Upper lobe of left lung (tissue), 6 donors: Measurements from ENCODE around the gene TMEM132E. TPM values are rescaled to one million over a fixed set of nuclear protein-coding genes. Genes with fewer than 3 reads are reported as not detected.
A peak's percentile ranks its signal among the peaks of the same experiment; 100 is the strongest.

Experiments used
- ATAC-seq, 2 donors: fragments of 200-7000 bp; cut with Tn5 transposase; one replicate each; pipeline ENCODE4 v1.9.1; 2022; ENCODE audit warnings: mild to moderate bottlenecking in 2 of 2, moderate library complexity in 2 of 2; ENCODE audit not compliant: low FRiP score in 2 of 2
- DNase-seq, 2 donors: peaks; one replicate each; pipeline ENCODE4 v3.0.0-alpha.2; 2019 to 2020
- H3K27ac ChIP-seq, 4 donors: fragments of 200-600 bp; sonication (generic); one replicate each; pipeline ENCODE4 v1.5.1; 2016 to 2019
- H3K27me3 ChIP-seq, 4 donors: fragments of 200-600 bp; sonication (generic); one replicate each; pipeline ENCODE4 v1.5.1; 2017 to 2019
- H3K36me3 ChIP-seq, 4 donors: fragments of 200-600 bp; sonication (generic); one replicate each; pipeline ENCODE4 v1.5.1; 2016 to 2019
- H3K4me1 ChIP-seq, 4 donors: fragments of 200-600 bp; sonication (generic); one replicate each; pipeline ENCODE4 v1.5.1; 2018 to 2019
- H3K4me3 ChIP-seq, 4 donors: fragments of 200-600 bp; sonication (generic); one replicate each; pipeline ENCODE4 v1.5.1; 2017 to 2019; ENCODE audit warnings: mild to moderate bottlenecking in 2 of 4, moderate library complexity in 1 of 4
- H3K9me3 ChIP-seq, 4 donors: fragments of 200-600 bp; sonication (generic); one replicate each; pipeline ENCODE4 v1.5.1; 2018 to 2019
- CTCF ChIP-seq, 6 experiments: fragments of 450-650 bp in 4 of 6; fragments of 200-600 bp in 2 of 6; sonication (generic) in 2 of 6; IDR thresholded peaks; one replicate each; pipeline ENCODE4 v1.5.1; 2016 to 2019; ENCODE audit warnings: antibody characterized with exemption in 6 of 6
- EP300 ChIP-seq, 4 donors: sonication (generic); formaldehyde crosslinking; IDR thresholded peaks; one replicate each; pipeline ENCODE4 v1.5.1; 2017; ENCODE audit warnings: antibody characterized with exemption in 4 of 4, control low read depth in 2 of 4
- POLR2A ChIP-seq, 4 donors: fragments of 450-650 bp; IDR thresholded peaks; one replicate each; pipeline ENCODE4 v1.5.1; 2016 to 2017; ENCODE audit warnings: antibody characterized with exemption in 4 of 4, mild to moderate bottlenecking in 2 of 4
- POLR2AphosphoS5 ChIP-seq, 2 donors: sonication (generic); formaldehyde crosslinking; IDR thresholded peaks; one replicate each; pipeline ENCODE4 v1.5.1; 2017; ENCODE audit warnings: antibody characterized with exemption in 2 of 2
- WGBS, 2 donors: methylation state at CpG; one replicate each; pipeline ENCODE4 v1.1.5; 2017 to 2018; 5-methylcytosine and 5-hydroxymethylcytosine counted together
- total RNA-seq, 6 donors: library from RNA; depleted of rRNA in 4 of 6; stranded (reverse); fragments of >200 nt in 4 of 6; gene quantifications; one replicate each; pipeline versions ENCODE4 v1.1.0 to v1.2.1, GENCODE V29; 2016 to 2021
- donor health status: DM: no; HTN: no; CAD: no; lungs with moderate emphysema.
- donor health status: DM: no; HTN: yes; CAD: no; lungs with severe emphysema.

TMEM132E gene
- total RNA-seq, 6 donors from 2014 or later, result 0.06 to 0.17 TPM; not detected in 4

DNA sequence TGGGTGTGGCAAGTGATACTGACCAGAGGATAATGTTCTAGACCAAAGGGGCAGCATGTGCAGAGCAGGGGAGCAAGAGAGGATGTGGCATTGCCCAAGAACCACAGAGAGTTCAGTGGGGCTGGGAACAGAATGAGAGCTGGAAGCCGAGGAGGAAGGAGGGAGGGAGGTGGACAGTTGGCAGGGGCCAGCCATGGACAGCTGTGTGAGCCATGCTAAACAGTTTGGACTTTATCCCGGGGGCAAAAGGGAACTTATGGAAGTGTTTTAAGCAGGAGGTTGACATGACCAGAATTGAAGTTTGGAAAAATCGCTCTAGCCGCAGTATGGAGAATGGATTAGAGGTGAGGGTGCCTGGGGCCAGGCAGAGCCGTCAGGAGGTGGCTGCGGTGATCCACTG, 29.4 kb upstream of the TMEM132E start:
- Histone ChIP-seq H3K36me3 (no peaks in the 10 kb centered on the region), H3K9me3 (no peaks in the 10 kb centered on the region), H3K27ac (no peak overlapping the region), H3K4me3 (no peak overlapping the region), H3K4me1 (no peaks in the 10 kb centered on the region), H3K27me3 (no peaks in the 10 kb centered on the region)
- WGBS, 2 donors, result 56 to 76% methylated on average over 6 of the region's 6 CpGs
- no peak for TF ChIP-seq EP300 (IDR thresholded peaks at IDR 0.05)
- no peak for TF ChIP-seq POLR2AphosphoS5 (IDR thresholded peaks at IDR 0.05)
- TF ChIP-seq CTCF (IDR thresholded peaks at IDR 0.05), result no peak
- TF ChIP-seq POLR2A (IDR thresholded peaks at IDR 0.05), result no peak
- DNase-seq (no peak), ATAC-seq (no peak)

GRCh38 chr17:34553907-34554306, 25.5 kb upstream of the TMEM132E start:
- ATAC-seq, result no peak
- WGBS, 2 donors, result 56 to 64% methylated on average over 4 of the region's 4 CpGs

DNA sequence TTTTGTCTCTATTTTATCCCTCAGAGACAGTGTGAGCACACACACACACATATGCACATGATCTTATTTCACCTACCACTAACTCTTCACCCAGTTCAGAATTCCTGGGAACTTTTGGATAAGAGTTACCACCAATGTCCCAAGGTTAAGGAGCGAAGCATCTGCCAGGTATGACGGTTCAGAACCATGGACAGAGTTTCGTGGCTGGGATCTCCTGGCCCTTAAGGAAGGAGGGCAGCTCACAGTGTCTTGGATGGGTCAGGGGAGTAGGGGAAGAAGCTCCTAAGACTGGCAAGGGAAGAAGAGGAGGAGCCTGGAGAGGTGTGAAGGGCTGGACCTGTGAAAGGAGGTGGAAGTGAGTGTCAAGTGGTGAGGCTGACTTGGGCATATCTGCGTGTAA, 23.0 kb upstream of the TMEM132E start:
- 16 to 22% methylated on average over 4 of the region's 4 CpGs for WGBS, 2 donors
- no peaks in the 10 kb centered on the region for H3K4me1 ChIP-seq
- DNase-seq (no peak), ATAC-seq (peak in 1 of 2 donors; percentile 37)
- no peaks in the 10 kb centered on the region for H3K36me3 ChIP-seq
- H3K27me3 ChIP-seq, result no peaks in the 10 kb centered on the region
- H3K9me3 ChIP-seq, result no peaks in the 10 kb centered on the region
- TF ChIP-seq EP300 (IDR thresholded peaks at IDR 0.05), result no peak
- no peak for TF ChIP-seq POLR2AphosphoS5 (IDR thresholded peaks at IDR 0.05)
- TF ChIP-seq POLR2A (IDR thresholded peaks at IDR 0.05), result no peak
- TF ChIP-seq CTCF (IDR thresholded peaks at IDR 0.05), result no peak
- no peak overlapping the region for H3K27ac ChIP-seq
- H3K4me3 ChIP-seq, result no peak overlapping the region

More at GRCh38 chr17:34553907-34554306, 25.5 kb upstream of the TMEM132E start:
- Histone ChIP-seq H3K27ac (no peak overlapping the region), H3K4me1 (no peaks in the 10 kb centered on the region), H3K27me3 (no peaks in the 10 kb centered on the region), H3K36me3 (no peaks in the 10 kb centered on the region), H3K9me3 (no peaks in the 10 kb centered on the region), H3K4me3 (no peak overlapping the region)
- no peak for DNase-seq
- no peak for TF ChIP-seq POLR2AphosphoS5 (IDR thresholded peaks at IDR 0.05)
- no peak for TF ChIP-seq EP300 (IDR thresholded peaks at IDR 0.05)
- no peak for TF ChIP-seq CTCF (IDR thresholded peaks at IDR 0.05)
- no peak for TF ChIP-seq POLR2A (IDR thresholded peaks at IDR 0.05)

GRCh38 chr17:34556931-34557330, 22.5 kb upstream of the TMEM132E start:
- H3K27me3 ChIP-seq, result no peaks in the 10 kb centered on the region
- no peak for DNase-seq
- no peak for ATAC-seq
- 67 to 81% methylated on average over 1 to 2 of the region's 2 CpGs for WGBS, 2 donors
- H3K9me3 ChIP-seq, result no peaks in the 10 kb centered on the region
- no peaks in the 10 kb centered on the region for H3K4me1 ChIP-seq
- TF ChIP-seq EP300 (IDR thresholded peaks at IDR 0.05) (no peak), POLR2A (IDR thresholded peaks at IDR 0.05) (no peak), POLR2AphosphoS5 (IDR thresholded peaks at IDR 0.05) (no peak), CTCF (IDR thresholded peaks at IDR 0.05) (no peak)
- H3K4me3 ChIP-seq, result no peak overlapping the region
- H3K36me3 ChIP-seq, result no peaks in the 10 kb centered on the region
- no peak overlapping the region for H3K27ac ChIP-seq

DNA sequence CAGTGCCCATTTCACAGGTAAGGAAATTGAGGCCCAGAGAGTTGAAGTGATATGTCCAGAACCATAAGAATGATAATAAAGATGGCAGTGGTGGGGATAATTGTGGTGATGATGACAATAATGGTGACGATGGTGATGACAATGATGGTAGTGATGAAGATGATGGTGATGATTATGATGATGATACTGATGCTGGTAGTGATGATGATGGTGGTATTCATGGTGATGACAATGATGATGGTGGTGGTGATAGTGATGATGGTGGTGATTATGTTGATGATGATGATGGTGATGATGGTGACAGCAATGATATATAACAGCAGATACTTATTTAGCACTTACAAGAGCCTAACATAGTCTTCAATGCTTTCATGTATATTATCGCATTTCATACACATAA, 18.1 kb upstream of the TMEM132E start:
- WGBS, 2 donors, result 90 to 96% methylated on average over 2 of the region's 2 CpGs
- peaks cover 0 to 2% (median 0%) of the 10 kb centered on the region in 4 donors for H3K27me3 ChIP-seq
- no peaks in the 10 kb centered on the region for H3K9me3 ChIP-seq
- no peaks in the 10 kb centered on the region for H3K4me1 ChIP-seq
- DNase-seq, result no peak
- TF ChIP-seq CTCF (IDR thresholded peaks at IDR 0.05) (no peak), POLR2A (IDR thresholded peaks at IDR 0.05) (no peak)
- no peak overlapping the region for H3K27ac ChIP-seq
- no peak for ATAC-seq
- H3K36me3 ChIP-seq, result no peaks in the 10 kb centered on the region
- H3K4me3 ChIP-seq, result no peak overlapping the region
